ENCODE results near the gene DHRS9.

GRCh38 chr2:169129703-169130243 is 60.4 kb downstream of the DHRS9 start:
- TF ChIP-seq CTCF (conservative IDR thresholded peaks at IDR 0.05; ENCODE audit: low read depth, low read length): no peak
- TF ChIP-seq RAD21 (IDR thresholded peaks at IDR 0.05; ENCODE audit: low read length): no peak
- TF ChIP-seq, protein P1, sequence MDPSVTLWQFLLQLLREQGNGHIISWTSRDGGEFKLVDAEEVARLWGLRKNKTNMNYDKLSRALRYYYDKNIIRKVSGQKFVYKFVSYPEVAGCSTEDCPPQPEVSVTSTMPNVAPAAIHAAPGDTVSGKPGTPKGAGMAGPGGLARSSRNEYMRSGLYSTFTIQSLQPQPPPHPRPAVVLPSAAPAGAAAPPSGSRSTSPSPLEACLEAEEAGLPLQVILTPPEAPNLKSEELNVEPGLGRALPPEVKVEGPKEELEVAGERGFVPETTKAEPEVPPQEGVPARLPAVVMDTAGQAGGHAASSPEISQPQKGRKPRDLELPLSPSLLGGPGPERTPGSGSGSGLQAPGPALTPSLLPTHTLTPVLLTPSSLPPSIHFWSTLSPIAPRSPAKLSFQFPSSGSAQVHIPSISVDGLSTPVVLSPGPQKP (IDR thresholded peaks at IDR 0.05; ENCODE audit: borderline replicate concordance, low read depth, low read length): no peak
- no peak for TF ChIP-seq POLR2A (IDR thresholded peaks at IDR 0.05; ENCODE audit: low read depth, low read length)
- TF ChIP-seq NFE2L2 (IDR thresholded peaks at IDR 0.05; ENCODE audit: low read depth, low read length): no peak
- no peak for TF ChIP-seq USF2 (IDR thresholded peaks at IDR 0.05; ENCODE audit: low read depth, low read length)
- TF ChIP-seq MXI1 (IDR thresholded peaks at IDR 0.05; ENCODE audit: borderline replicate concordance, low read depth, low read length): no peak
- TF ChIP-seq FOS (IDR thresholded peaks at IDR 0.05; ENCODE audit: low read depth, low read length): no peak
